CD14-positive monocyte (primary cell): Measurements from ENCODE around the gene TMEFF2. TPM values are rescaled to one million over a fixed set of nuclear protein-coding genes. Genes with fewer than 3 reads are reported as not detected.

Experiments
- DNase-seq, 3 donors: peaks; one replicate each; pipeline ENCODE4 v3.0.0-alpha.2; 2011 to 2022
- H2AFZ ChIP-seq: 2 replicates; pipeline ENCODE4 v1.6.0; 2012; ENCODE audit warnings: mild to moderate bottlenecking, low read depth, low read length, inconsistent platforms; ENCODE audit not compliant: insufficient read depth, poor library complexity, severe bottlenecking
- H3K27ac ChIP-seq, 2 donors: 1 replicate in 1 of 2; 2 replicates in 1 of 2; pipeline ENCODE4 v1.5.1; 2012 to 2013; ENCODE audit warnings: low read length in 2 of 2, control low read depth in 1 of 2, inconsistent platforms in 1 of 2, low read depth in 1 of 2, mild to moderate bottlenecking in 1 of 2
- H3K27me3 ChIP-seq, 2 donors: one replicate each; pipeline versions ENCODE4 v1.6.0 to v1.6.1; 2011 to 2013; ENCODE audit warnings: low read length in 2 of 2; ENCODE audit not compliant: control insufficient read depth in 2 of 2, insufficient read depth in 2 of 2
- H3K36me3 ChIP-seq, 2 donors: replicated peaks in 1 of 2; 1 replicate in 1 of 2; 2 replicates in 1 of 2; pipeline versions ENCODE4 v1.5.1 to v1.6.1; 2012 to 2013; ENCODE audit warnings: low read length in 2 of 2, control low read depth in 1 of 2, inconsistent platforms in 1 of 2, mild to moderate bottlenecking in 1 of 2; ENCODE audit not compliant: insufficient read depth in 2 of 2, control insufficient read depth in 1 of 2
- H3K4me1 ChIP-seq, 2 donors: 1 replicate in 1 of 2; 2 replicates in 1 of 2; pipeline versions ENCODE4 v1.5.1 to v1.6.1; 2012 to 2013; ENCODE audit warnings: low read length in 2 of 2, control low read depth in 1 of 2, inconsistent platforms in 1 of 2, mild to moderate bottlenecking in 1 of 2, moderate library complexity in 1 of 2; ENCODE audit not compliant: insufficient read depth in 2 of 2, control insufficient read depth in 1 of 2
- H3K4me2 ChIP-seq: replicated peaks from 2 replicates; pipeline ENCODE3; 2012; ENCODE audit warnings: low read length, moderate library complexity, mild to moderate bottlenecking; ENCODE audit not compliant: poor library complexity, severe bottlenecking; ENCODE audit errors: extremely low read depth
- H3K4me3 ChIP-seq, 3 experiments: fragments of 200-600 bp in 1 of 3; sonication (generic) in 1 of 3; replicated peaks in 1 of 3; 1 replicate in 2 of 3; 2 replicates in 1 of 3; pipeline ENCODE4 v1.5.1; 2011 to 2013; ENCODE audit warnings: low read length in 3 of 3, mild to moderate bottlenecking in 3 of 3, control low read depth in 2 of 3, low read depth in 2 of 3, inconsistent platforms in 1 of 3, moderate library complexity in 1 of 3
- H3K79me2 ChIP-seq: 2 replicates; pipeline ENCODE4 v1.6.0; 2012; ENCODE audit warnings: mild to moderate bottlenecking, control low read depth, inconsistent platforms, low read length, moderate library complexity; ENCODE audit not compliant: insufficient read depth
- H3K9ac ChIP-seq: 2 replicates; pipeline ENCODE4 v1.6.0; 2017; ENCODE audit warnings: low read length, mild to moderate bottlenecking; ENCODE audit not compliant: insufficient read depth, poor library complexity, severe bottlenecking
- H3K9me3 ChIP-seq, 2 donors: replicated peaks in 1 of 2; 1 replicate in 1 of 2; 2 replicates in 1 of 2; pipeline versions ENCODE4 v1.5.1 to v1.6.1; 2012 to 2013; ENCODE audit warnings: low read length in 2 of 2, control low read depth in 1 of 2; ENCODE audit not compliant: control insufficient read depth in 1 of 2, insufficient read depth in 1 of 2
- H4K20me1 ChIP-seq: 2 replicates; pipeline ENCODE4 v1.6.0; 2012; ENCODE audit warnings: mild to moderate bottlenecking, low read length, control low read depth, moderate library complexity; ENCODE audit not compliant: insufficient read depth
- H3K27ac Mint-ChIP-seq, 7 donors: one replicate each; pipeline ENCODE4 v1.8.0; 2020; ENCODE audit warnings: mild to moderate bottlenecking in 7 of 7, mixed read lengths in 7 of 7, moderate library complexity in 6 of 7, inconsistent platforms in 2 of 7
- H3K27me3 Mint-ChIP-seq, 3 donors: one replicate each; pipeline ENCODE4 v1.8.0; 2021 to 2022; ENCODE audit warnings: low read depth in 3 of 3, mild to moderate bottlenecking in 3 of 3, mixed read lengths in 3 of 3, moderate library complexity in 3 of 3, inconsistent platforms in 1 of 3
- H3K36me3 Mint-ChIP-seq, 2 donors: one replicate each; pipeline ENCODE4 v1.8.0; 2020; ENCODE audit warnings: mixed read lengths in 2 of 2, inconsistent platforms in 1 of 2, mild to moderate bottlenecking in 1 of 2
- H3K4me1 Mint-ChIP-seq: one replicate; pipeline ENCODE4 v1.8.0; 2020; ENCODE audit warnings: mild to moderate bottlenecking, mixed read lengths
- H3K4me3 Mint-ChIP-seq, 2 donors: one replicate each; pipeline ENCODE4 v1.8.0; 2020; ENCODE audit warnings: mild to moderate bottlenecking in 2 of 2, mixed read lengths in 2 of 2, moderate library complexity in 1 of 2
- H3K9me3 Mint-ChIP-seq, 7 donors: one replicate each; pipeline ENCODE4 v1.8.0; 2020 to 2022; ENCODE audit warnings: mixed read lengths in 7 of 7, mild to moderate bottlenecking in 6 of 7, moderate library complexity in 6 of 7, inconsistent platforms in 2 of 7
- CTCF ChIP-seq: fragments of 200-600 bp; IDR thresholded peaks from one replicate; pipeline ENCODE4 v1.8.0; 2022; ENCODE audit warnings: antibody characterized with exemption, mild to moderate bottlenecking
- WGBS: methylation state at CpG from one replicate; pipeline ENCODE4 v1.1.5; 2013; ENCODE audit warnings: missing lambda C conversion rate; ENCODE audit not compliant: insufficient coverage; 5-methylcytosine and 5-hydroxymethylcytosine counted together
- intact Hi-C, 2 donors: fragments of 100-400 bp; cut with micrococcal nuclease; formaldehyde crosslinking; loops; one replicate each; pipeline versions ENCODE4 v1.15.0 to v1.15.1; 2023
- polyA plus RNA-seq, 3 donors: library from polyadenylated mRNA; depleted of rRNA in 1 of 3; unstranded in 2 of 3; stranded (reverse) in 1 of 3; fragments of 300-500 nt in 2 of 3; fragments of >200 nt in 1 of 3; fragmentation: Illumina TruSeq in 2 of 3; gene quantifications; 1 replicate in 2 of 3; 2 replicates in 1 of 3; pipeline ENCODE4 v1.2.3, GENCODE V29; 2012 to 2021

Gene TMEFF2
- polyA plus RNA-seq, 3 donors, result not detected

GRCh38 chr2:192162392-192163042 is 32.2 kb downstream of the TMEFF2 start:
- Histone ChIP-seq H3K27me3 (no peaks in the 10 kb centered on the region), H3K4me3 (peak overlapping the region in 1 of 3 experiments; percentile 29), H2AFZ (peak overlapping the region; percentile 19), H4K20me1 (no peaks in the 10 kb centered on the region), H3K36me3 (no peaks in the 10 kb centered on the region), H3K27ac (no peak overlapping the region), H3K9ac (no peak overlapping the region), H3K4me1 (peaks cover 9 to 14% of the 10 kb centered on the region in 2 donors), H3K79me2 (no peaks in the 10 kb centered on the region), H3K4me2 (peak overlapping the region; percentile 48), H3K9me3 (no peaks in the 10 kb centered on the region)
- Mint-ChIP-seq H3K4me3 (peak overlapping the region in 1 of 2 donors; percentile 28), H3K27ac (no peak overlapping the region), H3K4me1 (peaks cover 15% of the 10 kb centered on the region), H3K9me3 (no peaks in the 10 kb centered on the region), H3K36me3 (no peaks in the 10 kb centered on the region), H3K27me3 (no peaks in the 10 kb centered on the region)
- TF ChIP-seq CTCF, result peak; percentile 95
- intact Hi-C loops, result loop anchor here (5.0 kb wide), 2 partner anchors 350 to 610 kb away; no protein-coding TSS in a partner anchor
- WGBS, result no CpG with 5 or more reads among the region's 4 CpGs
- peak; percentile 36 to 52 (median 48) for DNase-seq

- intact Hi-C loops, result loop anchor here (5.0 kb wide), 2 partner anchors 349 to 609 kb away; no protein-coding TSS in a partner anchor
- Histone ChIP-seq H3K27ac (no peak overlapping the region), H4K20me1 (no peaks in the 10 kb centered on the region), H3K4me2 (peak overlapping the region; percentile 48), H3K4me3 (peak overlapping the region in 1 of 3 experiments; percentile 29), H3K9ac (no peak overlapping the region), H3K4me1 (peaks cover 9 to 14% of the 10 kb centered on the region in 2 donors), H2AFZ (peak overlapping the region; percentile 32), H3K36me3 (no peaks in the 10 kb centered on the region), H3K9me3 (no peaks in the 10 kb centered on the region), H3K79me2 (no peaks in the 10 kb centered on the region), H3K27me3 (no peaks in the 10 kb centered on the region)
- no peak for DNase-seq
- no CpG with 5 or more reads among the region's 2 CpGs for WGBS
- peaks cover 15% of the 10 kb centered on the region for H3K4me1 Mint-ChIP-seq
- H3K4me3 Mint-ChIP-seq, result no peak overlapping the region
- no peak for TF ChIP-seq CTCF
- H3K27me3 Mint-ChIP-seq, result no peaks in the 10 kb centered on the region
- no peaks in the 10 kb centered on the region for H3K9me3 Mint-ChIP-seq
- no peaks in the 10 kb centered on the region for H3K36me3 Mint-ChIP-seq
- no peak overlapping the region for H3K27ac Mint-ChIP-seq
Measured at GRCh38 chr2:192161656-192162290, 33.0 kb downstream of the TMEFF2 start.
